GM12801 (cell line): ENCODE measurements around the gene SUCLG1.

Source experiments
- TF ChIP-seq, protein P1 (sequence below): IDR thresholded peaks from one replicate; pipeline ENCODE4 v1.5.1; 2011; ENCODE audit warnings: control low read depth; ENCODE audit not compliant: insufficient read length; ENCODE audit errors: extremely low read depth

SUCLG1 gene

DNA sequence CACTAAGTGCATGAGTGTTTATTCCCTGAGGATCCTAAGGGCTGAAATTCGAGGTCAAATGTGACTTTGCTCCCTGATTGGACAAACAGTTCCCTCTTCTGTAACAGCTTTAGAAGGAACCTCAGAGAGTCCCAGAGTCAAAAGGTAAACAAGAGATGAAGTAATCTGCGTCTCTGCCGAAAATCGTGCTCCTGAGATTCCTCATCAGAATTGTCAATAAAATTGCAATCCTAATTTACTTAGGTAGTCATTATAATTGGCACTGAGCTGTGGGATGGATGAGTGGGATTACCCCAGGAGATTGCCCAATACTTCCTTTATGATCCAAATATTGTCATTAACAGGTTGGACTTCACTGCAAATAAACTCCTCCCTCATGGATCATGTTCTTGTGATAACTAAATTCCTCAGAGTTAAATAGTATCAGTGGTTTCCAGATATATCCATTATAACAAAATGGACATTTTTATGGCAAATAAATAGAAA lies 907 bp upstream of the SUCLG1 start:
- TF ChIP-seq, protein P1, sequence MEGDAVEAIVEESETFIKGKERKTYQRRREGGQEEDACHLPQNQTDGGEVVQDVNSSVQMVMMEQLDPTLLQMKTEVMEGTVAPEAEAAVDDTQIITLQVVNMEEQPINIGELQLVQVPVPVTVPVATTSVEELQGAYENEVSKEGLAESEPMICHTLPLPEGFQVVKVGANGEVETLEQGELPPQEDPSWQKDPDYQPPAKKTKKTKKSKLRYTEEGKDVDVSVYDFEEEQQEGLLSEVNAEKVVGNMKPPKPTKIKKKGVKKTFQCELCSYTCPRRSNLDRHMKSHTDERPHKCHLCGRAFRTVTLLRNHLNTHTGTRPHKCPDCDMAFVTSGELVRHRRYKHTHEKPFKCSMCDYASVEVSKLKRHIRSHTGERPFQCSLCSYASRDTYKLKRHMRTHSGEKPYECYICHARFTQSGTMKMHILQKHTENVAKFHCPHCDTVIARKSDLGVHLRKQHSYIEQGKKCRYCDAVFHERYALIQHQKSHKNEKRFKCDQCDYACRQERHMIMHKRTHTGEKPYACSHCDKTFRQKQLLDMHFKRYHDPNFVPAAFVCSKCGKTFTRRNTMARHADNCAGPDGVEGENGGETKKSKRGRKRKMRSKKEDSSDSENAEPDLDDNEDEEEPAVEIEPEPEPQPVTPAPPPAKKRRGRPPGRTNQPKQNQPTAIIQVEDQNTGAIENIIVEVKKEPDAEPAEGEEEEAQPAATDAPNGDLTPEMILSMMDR, result no peak

DNA sequence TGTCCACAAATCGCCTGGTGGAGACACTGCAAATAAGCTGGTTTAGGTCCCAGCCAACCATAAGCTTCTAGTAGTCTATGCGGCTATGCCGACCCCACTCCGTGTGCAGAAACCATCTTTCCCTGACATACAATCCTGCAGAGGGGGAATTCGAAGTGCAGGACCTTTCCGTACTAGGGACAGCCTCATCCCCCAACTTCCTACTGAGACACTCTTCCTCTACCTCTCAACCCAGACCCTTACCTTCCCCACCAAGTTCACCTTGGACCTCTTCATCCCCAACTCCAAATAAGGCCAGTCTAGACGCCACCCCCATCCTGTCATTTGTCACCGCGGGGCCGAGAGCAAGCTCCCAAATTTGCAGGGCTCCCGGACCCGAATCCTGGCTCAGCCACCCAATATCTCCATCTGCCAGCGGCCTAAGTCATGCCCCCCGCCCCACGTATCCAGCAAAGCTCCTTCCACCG lies 496 bp downstream of the SUCLG1 start:
- TF ChIP-seq, protein P1, result no peak

DNA sequence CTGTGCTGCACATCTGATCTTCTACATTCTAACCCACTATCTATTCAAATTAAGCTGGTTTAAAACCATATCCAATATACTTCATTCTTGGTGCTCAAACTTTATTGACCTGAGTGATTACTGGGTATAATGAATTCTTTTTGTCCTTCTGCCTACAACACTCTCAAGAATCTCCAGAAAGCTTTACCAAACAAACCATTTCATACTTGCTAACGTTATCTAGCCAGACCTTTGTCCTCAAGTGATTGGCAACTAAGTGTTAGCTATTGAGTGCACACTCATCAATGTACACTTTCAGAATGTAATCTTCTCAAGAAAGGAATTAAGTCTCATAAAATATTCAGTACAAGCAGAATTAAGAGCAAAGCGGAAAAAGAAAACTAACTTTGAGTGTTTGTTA lies 1.4 kb downstream of the SUCLG1 start:
- TF ChIP-seq, protein P1, result no peak

DNA sequence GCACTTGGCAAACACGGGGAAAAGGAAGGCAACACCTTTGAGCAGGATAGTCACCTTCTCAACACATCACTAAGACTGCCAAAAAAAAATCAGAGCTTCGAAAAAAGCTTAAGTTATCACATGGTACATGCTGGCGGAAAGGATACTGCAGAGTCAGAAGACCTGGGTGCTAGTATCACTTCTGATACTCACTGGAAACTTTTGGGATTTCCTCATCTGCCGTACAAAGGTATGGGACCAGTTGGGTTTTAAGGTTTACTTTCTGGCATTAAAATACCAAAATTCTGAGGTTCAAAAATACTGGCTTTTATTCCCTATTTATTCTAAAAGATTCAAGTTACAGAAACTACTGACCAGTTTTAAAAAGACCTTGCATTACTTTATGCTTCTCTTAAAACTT lies 2.9 kb downstream of the SUCLG1 start:
- TF ChIP-seq, protein P1, result no peak

DNA sequence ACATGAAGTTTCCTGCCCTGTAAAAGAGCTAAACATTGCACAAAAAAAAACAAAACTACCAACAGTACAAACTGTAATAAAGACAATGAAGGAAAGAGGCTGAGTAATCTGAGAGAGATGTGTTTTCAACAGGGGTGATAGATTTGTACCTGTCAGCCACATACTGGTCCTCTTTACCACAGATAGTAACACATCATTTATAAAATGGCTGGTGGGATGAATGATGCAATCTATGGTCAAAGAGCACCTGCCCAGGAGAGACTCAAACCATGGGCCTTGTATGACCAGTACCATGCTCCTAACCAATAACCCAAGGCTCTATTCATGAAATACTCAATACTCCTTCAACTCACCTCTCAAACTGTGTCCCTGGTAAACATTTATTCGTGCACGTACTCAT lies 4.5 kb downstream of the SUCLG1 start:
- TF ChIP-seq, protein P1, result no peak

DNA sequence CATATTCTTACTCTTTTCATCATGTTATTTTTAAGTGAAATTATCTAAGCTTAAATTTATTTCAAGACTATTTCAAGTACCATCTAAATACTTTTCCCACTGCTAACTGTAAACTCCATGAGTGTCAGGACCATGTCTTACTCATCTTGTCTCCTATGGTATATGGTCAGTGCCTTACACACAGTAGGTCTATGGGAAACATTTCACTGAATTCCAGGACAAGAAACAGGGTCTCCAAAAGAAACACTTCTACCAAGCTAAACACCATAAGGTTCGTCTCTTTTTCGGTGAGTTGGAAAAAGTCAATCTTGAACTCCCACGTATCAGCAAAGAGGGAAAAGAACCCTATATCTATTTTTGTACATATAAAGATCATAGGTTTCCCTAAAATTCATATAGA lies 6.5 kb downstream of the SUCLG1 start:
- TF ChIP-seq, protein P1, result no peak

DNA sequence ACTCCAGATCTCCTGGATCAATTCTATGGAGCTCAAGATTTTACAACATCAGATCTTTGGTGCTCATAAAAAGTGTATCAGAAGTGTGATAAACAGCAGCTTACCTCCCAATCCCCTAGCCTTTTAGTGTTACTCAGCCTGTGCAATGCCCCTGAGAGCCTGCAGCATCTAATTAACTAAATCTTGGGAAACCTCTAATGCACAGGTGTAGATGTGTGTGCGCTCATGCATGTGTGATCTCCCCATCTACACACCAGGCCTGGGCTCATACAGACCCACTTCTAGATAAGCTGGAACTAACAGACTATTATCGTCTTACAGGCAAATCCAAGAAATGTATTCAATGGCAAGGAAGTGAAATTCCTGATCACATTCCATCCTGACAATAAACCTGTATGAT lies 7.5 kb downstream of the SUCLG1 start:
- TF ChIP-seq, protein P1, result no peak
